Measurements from ENCODE around the gene OBSCN. TPM values are rescaled to one million over a fixed set of nuclear protein-coding genes. Genes with fewer than 3 reads are reported as not detected.

The OBSCN gene
- total and polyA plus RNA-seq, 2 of the 13 experiments (the other 11 are each of a cell fraction or from before 2014, with no cell fraction given) = 0.20 TPM

- TF ChIP-seq GLMP (CRISPR knock-in tag; IDR thresholded peaks at IDR 0.05; ENCODE audit: borderline replicate concordance) (no peak), DR1 (CRISPR knock-in tag; IDR thresholded peaks at IDR 0.05) (no peak; the same call in 1 of the 2 replicates), REL (CRISPR knock-in tag; conservative IDR thresholded peaks at IDR 0.05) (no peak), ZNF430 (CRISPR knock-in tag; IDR thresholded peaks at IDR 0.05) (peak; percentile 76; the same call in 1 of the 2 replicates), SRY (CRISPR knock-in tag; IDR thresholded peaks at IDR 0.05) (0 out of 2 replicates have a peak, but pooled peaks have one; percentile 50), NFATC3 (CRISPR knock-in tag; IDR thresholded peaks at IDR 0.05) (no peak), ZNF567 (CRISPR knock-in tag; IDR thresholded peaks at IDR 0.05; ENCODE audit: borderline replicate concordance) (no peak), CHD2 (IDR thresholded peaks at IDR 0.05; ENCODE audit: low read depth, low read length) (no peak), TBL1XR1 (IDR thresholded peaks at IDR 0.05; ENCODE audit: borderline replicate concordance, low read length, partially characterized antibody) (no peak), TRIM24 (CRISPR knock-in tag; IDR thresholded peaks at IDR 0.05) (no peak), ZSCAN5A (CRISPR knock-in tag; IDR thresholded peaks at IDR 0.05; ENCODE audit: borderline replicate concordance) (no peak), ZNF598 (CRISPR knock-in tag; IDR thresholded peaks at IDR 0.05; ENCODE audit: borderline replicate concordance) (no peak), SRSF4 (IDR thresholded peaks at IDR 0.05; ENCODE audit: low read depth, low read length, poor library complexity, severe bottlenecking) (no peak), GFI1 (CRISPR knock-in tag; IDR thresholded peaks at IDR 0.05; ENCODE audit: borderline replicate concordance) (peak; percentile 72; the same call in 1 of the 2 replicates), CEBPG (CRISPR knock-in tag; IDR thresholded peaks at IDR 0.05) (peak; percentile 25; the same call in 1 of the 2 replicates), KLF12 (CRISPR knock-in tag; IDR thresholded peaks at IDR 0.05; ENCODE audit: borderline replicate concordance) (0 out of 2 replicates have a peak, but pooled peaks have one; percentile 58), ZNF775 (CRISPR knock-in tag; IDR thresholded peaks at IDR 0.05; ENCODE audit: borderline replicate concordance) (no peak), ZKSCAN8 (CRISPR knock-in tag; IDR thresholded peaks at IDR 0.05; ENCODE audit: borderline replicate concordance) (no peak), PATZ1 (CRISPR knock-in tag; IDR thresholded peaks at IDR 0.05) (peak; percentile 75), KDM1A (CRISPR knock-in tag; IDR thresholded peaks at IDR 0.05) (no peak)
- TF ChIP-seq, protein P1, sequence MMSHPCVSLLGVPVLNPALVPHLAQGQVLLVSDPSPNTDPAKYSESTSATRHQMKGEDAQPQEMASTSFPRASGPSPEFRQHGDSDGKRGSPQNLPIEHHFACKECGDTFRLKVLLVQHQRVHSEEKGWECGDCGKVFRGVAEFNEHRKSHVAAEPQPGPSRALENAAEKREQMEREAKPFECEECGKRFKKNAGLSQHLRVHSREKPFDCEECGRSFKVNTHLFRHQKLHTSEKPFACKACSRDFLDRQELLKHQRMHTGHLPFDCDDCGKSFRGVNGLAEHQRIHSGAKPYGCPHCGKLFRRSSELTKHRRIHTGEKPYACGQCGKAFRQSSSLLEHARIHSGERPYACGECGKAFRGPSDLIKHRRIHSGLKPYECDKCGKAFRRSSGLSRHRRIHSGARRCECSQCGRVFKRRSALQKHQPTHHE (CRISPR knock-in tag; IDR thresholded peaks at IDR 0.05; ENCODE audit: borderline replicate concordance) = no peak
- TF ChIP-seq, protein P2, sequence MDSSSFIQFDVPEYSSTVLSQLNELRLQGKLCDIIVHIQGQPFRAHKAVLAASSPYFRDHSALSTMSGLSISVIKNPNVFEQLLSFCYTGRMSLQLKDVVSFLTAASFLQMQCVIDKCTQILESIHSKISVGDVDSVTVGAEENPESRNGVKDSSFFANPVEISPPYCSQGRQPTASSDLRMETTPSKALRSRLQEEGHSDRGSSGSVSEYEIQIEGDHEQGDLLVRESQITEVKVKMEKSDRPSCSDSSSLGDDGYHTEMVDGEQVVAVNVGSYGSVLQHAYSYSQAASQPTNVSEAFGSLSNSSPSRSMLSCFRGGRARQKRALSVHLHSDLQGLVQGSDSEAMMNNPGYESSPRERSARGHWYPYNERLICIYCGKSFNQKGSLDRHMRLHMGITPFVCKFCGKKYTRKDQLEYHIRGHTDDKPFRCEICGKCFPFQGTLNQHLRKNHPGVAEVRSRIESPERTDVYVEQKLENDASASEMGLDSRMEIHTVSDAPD (CRISPR knock-in tag; IDR thresholded peaks at IDR 0.05) = no peak
Measured at GRCh38 chr1:228165372-228166169, 42.3 kb upstream of the OBSCN start, which contains the start of gene IBA57 (continued).
